Stimulated activated CD8-positive, alpha-beta memory T cell treated with anti-CD3 and anti-CD28 coated beads, Interleukin-2, amount 100 ng/mL, for 1 hour (primary cell): Measurements from ENCODE around the gene DNAH5.

Experiments used
- DNase-seq, 2 donors: peaks; one replicate each; pipeline ENCODE4 v3.0.0-alpha.2; 2020; ENCODE audit warnings: low read depth in 2 of 2

Gene DNAH5

DNA sequence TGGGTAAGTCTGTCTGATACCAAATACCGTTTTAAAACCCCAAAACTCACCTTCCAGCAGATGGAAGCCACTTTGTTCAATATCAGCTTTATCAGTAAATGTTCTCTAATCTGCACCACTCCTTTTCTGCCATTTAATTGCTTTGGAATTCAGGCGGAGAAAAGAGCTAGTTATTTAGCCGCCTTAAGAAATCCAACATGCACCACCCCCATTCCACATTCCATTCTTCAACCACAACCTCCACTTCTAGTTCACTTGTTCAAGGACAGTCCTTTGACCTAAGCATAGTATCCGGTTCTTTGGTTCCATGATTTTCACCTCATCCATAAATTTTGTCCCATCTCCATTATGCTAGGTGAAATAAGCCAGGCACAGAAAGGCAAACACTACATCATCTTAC is 240.1 kb downstream of the DNAH5 start:
- no peak for DNase-seq

DNA sequence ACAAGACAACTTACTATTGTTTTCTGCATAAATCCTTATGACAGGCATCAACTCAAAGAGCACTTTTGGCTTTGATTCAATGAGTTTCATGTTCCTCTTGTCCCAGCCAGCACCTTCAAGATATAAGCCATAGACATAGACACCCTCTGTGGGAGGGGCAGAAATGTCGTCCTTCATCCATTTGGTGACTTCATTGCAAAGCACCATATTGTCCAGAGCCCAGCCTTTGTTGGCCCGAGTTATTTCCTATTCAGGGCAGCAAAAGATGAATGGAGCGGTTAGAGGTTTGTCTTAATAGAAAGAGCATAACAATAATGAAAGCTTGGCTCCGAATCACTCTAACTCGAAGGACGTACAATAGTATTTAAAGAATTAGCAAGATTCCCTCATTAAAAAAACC is 243.9 kb downstream of the DNAH5 start:
- no peak for DNase-seq

DNA sequence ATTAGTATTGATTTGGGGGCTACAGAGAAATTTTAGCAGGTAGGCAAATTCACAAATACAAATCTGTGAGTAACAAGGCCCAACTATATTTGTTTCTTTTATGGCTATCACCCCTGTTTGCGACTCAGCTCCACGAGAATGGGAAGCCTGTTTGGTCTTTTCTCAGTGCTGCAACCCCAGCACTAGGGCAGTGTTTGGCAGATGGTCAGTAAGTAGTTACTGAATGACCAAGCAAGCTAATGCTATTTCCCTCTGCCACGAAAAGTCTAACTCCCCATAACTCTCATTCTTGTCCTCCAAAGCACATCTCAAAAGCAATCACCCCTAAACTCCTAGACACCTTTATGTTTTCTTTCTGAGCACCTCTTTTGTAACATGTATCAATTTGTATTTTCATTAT is 245.6 kb downstream of the DNAH5 start:
- DNase-seq, result no peak

DNA sequence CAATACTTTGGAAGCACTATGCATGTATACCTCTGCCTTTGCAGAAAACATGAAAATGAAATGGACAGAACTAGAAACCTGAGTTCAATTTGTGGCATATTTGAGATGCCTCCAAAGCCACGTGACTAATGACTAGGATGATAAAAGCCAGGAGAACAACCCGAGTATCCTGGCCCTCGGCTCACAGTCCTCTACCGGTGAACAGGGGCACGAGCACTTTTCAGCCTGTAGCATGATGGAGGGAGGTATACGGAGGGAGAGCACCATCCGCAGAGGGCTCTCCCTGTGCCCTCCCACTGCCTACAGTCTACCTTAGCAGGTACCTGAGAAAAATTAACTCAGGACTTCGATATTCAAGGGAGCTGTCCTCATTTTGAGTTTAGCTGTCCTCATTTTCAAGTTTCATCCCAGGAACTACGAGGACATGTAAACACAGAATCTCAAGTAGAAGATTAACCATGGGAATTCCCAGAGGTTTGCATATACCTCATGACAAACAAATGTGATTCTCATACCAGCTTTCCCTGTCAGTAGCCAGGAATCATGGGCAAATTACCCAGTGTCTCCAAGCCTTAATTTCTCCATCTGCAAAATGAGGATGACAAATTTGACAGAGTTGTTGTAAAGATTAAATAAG is 249.3 kb downstream of the DNAH5 start:
- no peak for DNase-seq

GRCh38 chr5:13692172-13692571 is 252.3 kb downstream of the DNAH5 start:
- no peak for DNase-seq

- DNase-seq, result no peak
These were observed 268.0 kb downstream of the DNAH5 start for GRCh38 chr5:13676531-13676930.

GRCh38 chr5:13674391-13674790 is 270.1 kb downstream of the DNAH5 start:
- DNase-seq, result no peak

GRCh38 chr5:13673511-13673910 is 271.0 kb downstream of the DNAH5 start:
- DNase-seq, result no peak

DNA sequence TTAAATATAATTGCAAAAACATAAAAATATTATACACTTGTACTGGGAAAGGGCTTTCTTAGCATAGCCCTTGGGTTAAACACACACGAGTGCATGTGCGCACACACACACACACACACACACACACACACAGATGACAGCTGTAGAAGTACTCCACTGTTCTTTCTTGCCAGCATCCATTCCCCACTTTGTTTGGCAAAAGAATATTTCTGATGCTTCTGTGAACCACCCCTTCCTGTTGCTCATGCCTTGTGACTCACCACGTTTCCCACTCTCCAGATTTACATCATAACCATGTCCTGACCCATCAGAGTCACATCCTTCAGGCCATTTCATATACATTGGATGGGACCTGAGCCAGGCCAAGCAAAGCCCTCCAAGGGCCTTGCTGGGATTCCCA is 280.1 kb downstream of the DNAH5 start:
- no peak for DNase-seq

DNA sequence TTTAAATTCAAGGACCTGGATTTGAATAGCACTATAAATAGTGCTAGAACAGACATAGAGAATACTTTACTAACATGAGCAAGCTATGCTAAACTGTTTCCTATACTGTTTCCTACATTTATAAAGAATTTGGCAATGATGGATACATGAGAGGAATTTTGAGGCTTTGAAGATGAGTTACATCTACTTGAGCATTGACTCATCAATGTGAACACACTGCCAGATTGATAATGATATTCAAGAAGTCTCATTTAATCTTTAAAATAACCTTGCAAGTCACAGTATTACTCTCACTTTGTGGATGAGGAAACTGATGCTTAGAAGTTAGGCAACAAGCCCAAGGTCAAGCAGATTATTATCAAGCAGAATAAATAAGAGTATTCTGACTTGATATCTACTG is 281.9 kb downstream of the DNAH5 start:
- no peak for DNase-seq

- DNase-seq, result no peak
These were observed 283.2 kb downstream of the DNAH5 start for GRCh38 chr5:13661272-13661671.

- DNase-seq, result no peak
These were observed 284.4 kb downstream of the DNAH5 start for GRCh38 chr5:13660072-13660471.

GRCh38 chr5:13659391-13659790 is 285.1 kb downstream of the DNAH5 start:
- no peak for DNase-seq

DNA sequence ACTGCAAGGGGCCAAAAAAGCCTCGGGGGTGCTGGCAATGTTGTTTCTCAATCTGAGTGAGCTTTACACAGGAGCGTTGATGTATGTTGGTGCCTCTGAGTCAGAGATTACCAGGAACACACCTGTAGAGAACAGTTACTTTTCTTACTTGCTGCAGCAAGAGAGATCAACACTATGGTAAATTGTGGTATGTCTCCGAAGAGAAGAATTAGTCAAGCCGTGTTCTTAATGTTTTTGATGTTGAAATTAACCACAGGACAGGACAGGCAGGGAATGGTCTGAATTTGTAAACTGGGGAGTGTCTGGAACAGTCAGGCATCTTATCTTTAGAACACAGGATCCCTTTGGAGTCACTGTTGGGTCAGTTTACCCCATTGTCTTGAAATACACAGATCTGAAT is 285.7 kb downstream of the DNAH5 start:
- no peak for DNase-seq

DNA sequence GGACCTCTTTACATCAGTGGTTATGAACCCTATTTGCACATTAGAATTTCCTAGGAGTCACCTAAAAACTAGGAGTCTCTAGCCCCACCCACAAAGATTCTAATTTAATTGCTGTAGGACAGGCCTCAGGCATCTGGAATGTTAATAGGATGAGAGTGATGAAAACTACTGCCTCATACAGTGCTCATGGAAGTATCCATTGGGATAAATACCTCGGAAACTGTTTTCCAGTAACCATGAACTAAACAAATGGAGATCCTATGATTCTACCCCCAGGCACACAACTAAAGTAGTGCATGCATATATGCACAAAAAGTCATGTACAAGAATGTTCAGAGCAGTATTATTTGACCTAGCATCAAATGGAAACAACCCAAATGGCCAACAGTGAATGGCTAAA is 286.3 kb downstream of the DNAH5 start:
- no peak for DNase-seq

GRCh38 chr5:13653709-13654108 is 290.8 kb downstream of the DNAH5 start:
- no peak for DNase-seq

DNA sequence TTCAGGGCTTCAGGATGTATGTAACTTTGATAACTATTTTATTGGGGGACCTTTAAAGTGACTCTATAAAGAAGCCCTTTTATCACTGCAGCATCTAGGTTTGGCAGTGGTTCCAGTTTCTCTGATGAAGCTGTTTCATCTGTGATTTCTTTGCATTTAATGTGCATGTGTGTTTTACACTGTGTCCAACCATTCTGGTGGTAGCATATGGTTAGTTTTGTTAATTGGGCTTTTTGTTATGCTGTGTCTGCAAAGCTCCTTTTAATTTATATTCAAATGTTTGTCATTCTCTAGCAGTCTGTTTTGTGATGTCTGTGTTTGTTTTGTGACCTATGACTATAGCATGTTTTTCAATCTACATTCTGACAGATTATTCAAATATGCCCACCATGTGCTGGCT is 294.8 kb downstream of the DNAH5 start:
- no peak for DNase-seq

DNA sequence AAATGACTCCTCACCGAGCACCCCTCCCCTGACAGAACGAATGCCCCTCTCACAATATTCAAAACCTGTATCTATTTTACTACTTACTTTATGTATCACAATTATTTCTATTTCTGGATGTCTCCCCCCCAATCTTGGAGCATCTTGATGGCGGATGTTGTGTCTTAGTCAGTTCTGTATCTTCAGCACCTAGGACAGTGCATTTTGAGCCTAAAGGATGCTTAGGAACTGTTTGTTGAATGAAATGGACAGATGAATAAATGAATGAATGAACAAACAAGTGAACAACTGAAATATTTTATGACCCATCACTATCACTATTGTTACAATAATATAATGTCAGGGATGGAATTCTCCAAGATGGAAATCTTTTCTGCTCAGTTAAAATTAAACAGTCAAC is 295.7 kb downstream of the DNAH5 start:
- DNase-seq, result no peak

GRCh38 chr5:13643734-13644133 is 300.8 kb downstream of the DNAH5 start:
- no peak for DNase-seq

- no peak for DNase-seq
These were observed 301.3 kb downstream of the DNAH5 start for GRCh38 chr5:13643196-13643595.
